ENCODE results near the gene CGRRF1.

The CGRRF1 gene

GRCh38 chr14:54574528-54574927, 64.8 kb downstream of the CGRRF1 start:
- Histone ChIP-seq H3K9me3 (ENCODE audit: insufficient read depth, low read depth, low read length) (peaks cover 11% of the 10 kb centered on the region), H3K27me3 (ENCODE audit: insufficient read depth, low read length, poor library complexity, severe bottlenecking) (no peaks in the 10 kb centered on the region), H3K4me2 (ENCODE audit: low read depth, low read length, poor library complexity, severe bottlenecking) (no peak overlapping the region), H4K20me1 (ENCODE audit: insufficient read depth, low read length, poor library complexity, severe bottlenecking) (no peaks in the 10 kb centered on the region), H3K79me2 (ENCODE audit: insufficient read depth, low read length) (no peaks in the 10 kb centered on the region), H3F3A (ENCODE audit: low read depth) (no peaks in the 10 kb centered on the region), H2AFZ (ENCODE audit: low read length) (no peak overlapping the region), H3K9me2 (replicated peaks; ENCODE audit: low read depth, low read length) (no peaks in the 10 kb centered on the region), H3K4me3 (ENCODE audit: low read length, poor library complexity, severe bottlenecking) (no peak overlapping the region), H3K4me1 (ENCODE audit: insufficient read depth, low read length, poor library complexity, severe bottlenecking) (peaks cover 10% of the 10 kb centered on the region), H3K9ac (ENCODE audit: low read depth, low read length, poor library complexity, severe bottlenecking) (no peak overlapping the region), H3K36me3 (ENCODE audit: insufficient read depth, low read length) (no peaks in the 10 kb centered on the region; the same call in 1 of the 2 replicates)
- TF ChIP-seq, protein P1, sequence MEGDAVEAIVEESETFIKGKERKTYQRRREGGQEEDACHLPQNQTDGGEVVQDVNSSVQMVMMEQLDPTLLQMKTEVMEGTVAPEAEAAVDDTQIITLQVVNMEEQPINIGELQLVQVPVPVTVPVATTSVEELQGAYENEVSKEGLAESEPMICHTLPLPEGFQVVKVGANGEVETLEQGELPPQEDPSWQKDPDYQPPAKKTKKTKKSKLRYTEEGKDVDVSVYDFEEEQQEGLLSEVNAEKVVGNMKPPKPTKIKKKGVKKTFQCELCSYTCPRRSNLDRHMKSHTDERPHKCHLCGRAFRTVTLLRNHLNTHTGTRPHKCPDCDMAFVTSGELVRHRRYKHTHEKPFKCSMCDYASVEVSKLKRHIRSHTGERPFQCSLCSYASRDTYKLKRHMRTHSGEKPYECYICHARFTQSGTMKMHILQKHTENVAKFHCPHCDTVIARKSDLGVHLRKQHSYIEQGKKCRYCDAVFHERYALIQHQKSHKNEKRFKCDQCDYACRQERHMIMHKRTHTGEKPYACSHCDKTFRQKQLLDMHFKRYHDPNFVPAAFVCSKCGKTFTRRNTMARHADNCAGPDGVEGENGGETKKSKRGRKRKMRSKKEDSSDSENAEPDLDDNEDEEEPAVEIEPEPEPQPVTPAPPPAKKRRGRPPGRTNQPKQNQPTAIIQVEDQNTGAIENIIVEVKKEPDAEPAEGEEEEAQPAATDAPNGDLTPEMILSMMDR (conservative IDR thresholded peaks at IDR 0.05; ENCODE audit: low read length) = no peak

- Histone ChIP-seq H3K4me3 (ENCODE audit: low read length, poor library complexity, severe bottlenecking) (no peak overlapping the region), H3K27me3 (ENCODE audit: insufficient read depth, low read length, poor library complexity, severe bottlenecking) (no peaks in the 10 kb centered on the region), H4K20me1 (ENCODE audit: insufficient read depth, low read length, poor library complexity, severe bottlenecking) (no peaks in the 10 kb centered on the region), H3K9me3 (ENCODE audit: insufficient read depth, low read depth, low read length) (peaks cover 9% of the 10 kb centered on the region), H2AFZ (ENCODE audit: low read length) (no peak overlapping the region), H3F3A (ENCODE audit: low read depth) (no peaks in the 10 kb centered on the region), H3K36me3 (ENCODE audit: insufficient read depth, low read length) (no peaks in the 10 kb centered on the region; the same call in 1 of the 2 replicates), H3K4me1 (ENCODE audit: insufficient read depth, low read length, poor library complexity, severe bottlenecking) (peaks cover 10% of the 10 kb centered on the region), H3K9me2 (replicated peaks; ENCODE audit: low read depth, low read length) (no peaks in the 10 kb centered on the region), H3K79me2 (ENCODE audit: insufficient read depth, low read length) (no peaks in the 10 kb centered on the region), H3K4me2 (ENCODE audit: low read depth, low read length, poor library complexity, severe bottlenecking) (no peak overlapping the region), H3K9ac (ENCODE audit: low read depth, low read length, poor library complexity, severe bottlenecking) (no peak overlapping the region)
- no peak for TF ChIP-seq EZH2phosphoT487 (IDR thresholded peaks at IDR 0.05; ENCODE audit: borderline replicate concordance)
- TF ChIP-seq, protein P1 (conservative IDR thresholded peaks at IDR 0.05; ENCODE audit: low read length) = no peak
Observed at GRCh38 chr14:54577494-54577893, 67.8 kb downstream of the CGRRF1 start.

GRCh38 chr14:54577977-54578376, 68.3 kb downstream of the CGRRF1 start:
- no peak for TF ChIP-seq EZH2phosphoT487 (IDR thresholded peaks at IDR 0.05; ENCODE audit: borderline replicate concordance)
- TF ChIP-seq, protein P1 (conservative IDR thresholded peaks at IDR 0.05; ENCODE audit: low read length) = no peak
- Histone ChIP-seq H3K36me3 (ENCODE audit: insufficient read depth, low read length) (no peaks in the 10 kb centered on the region; the same call in 1 of the 2 replicates), H3F3A (ENCODE audit: low read depth) (no peaks in the 10 kb centered on the region), H3K4me2 (ENCODE audit: low read depth, low read length, poor library complexity, severe bottlenecking) (no peak overlapping the region), H4K20me1 (ENCODE audit: insufficient read depth, low read length, poor library complexity, severe bottlenecking) (no peaks in the 10 kb centered on the region), H3K79me2 (ENCODE audit: insufficient read depth, low read length) (no peaks in the 10 kb centered on the region), H3K9me2 (replicated peaks; ENCODE audit: low read depth, low read length) (no peaks in the 10 kb centered on the region), H3K9ac (ENCODE audit: low read depth, low read length, poor library complexity, severe bottlenecking) (no peak overlapping the region), H3K9me3 (ENCODE audit: insufficient read depth, low read depth, low read length) (peaks cover 4% of the 10 kb centered on the region), H3K4me1 (ENCODE audit: insufficient read depth, low read length, poor library complexity, severe bottlenecking) (peaks cover 10% of the 10 kb centered on the region), H2AFZ (ENCODE audit: low read length) (no peak overlapping the region), H3K4me3 (ENCODE audit: low read length, poor library complexity, severe bottlenecking) (no peak overlapping the region), H3K27me3 (ENCODE audit: insufficient read depth, low read length, poor library complexity, severe bottlenecking) (no peaks in the 10 kb centered on the region)

Measured in Loucy (cell line).